ENCODE measurements around the gene CATSPERE.
"Not testable (repeated sequence)": the region's sequence is repeated elsewhere in the genome, so short reads cannot be mapped to it uniquely, and the experiment has no call there.

The CATSPERE gene

DNA sequence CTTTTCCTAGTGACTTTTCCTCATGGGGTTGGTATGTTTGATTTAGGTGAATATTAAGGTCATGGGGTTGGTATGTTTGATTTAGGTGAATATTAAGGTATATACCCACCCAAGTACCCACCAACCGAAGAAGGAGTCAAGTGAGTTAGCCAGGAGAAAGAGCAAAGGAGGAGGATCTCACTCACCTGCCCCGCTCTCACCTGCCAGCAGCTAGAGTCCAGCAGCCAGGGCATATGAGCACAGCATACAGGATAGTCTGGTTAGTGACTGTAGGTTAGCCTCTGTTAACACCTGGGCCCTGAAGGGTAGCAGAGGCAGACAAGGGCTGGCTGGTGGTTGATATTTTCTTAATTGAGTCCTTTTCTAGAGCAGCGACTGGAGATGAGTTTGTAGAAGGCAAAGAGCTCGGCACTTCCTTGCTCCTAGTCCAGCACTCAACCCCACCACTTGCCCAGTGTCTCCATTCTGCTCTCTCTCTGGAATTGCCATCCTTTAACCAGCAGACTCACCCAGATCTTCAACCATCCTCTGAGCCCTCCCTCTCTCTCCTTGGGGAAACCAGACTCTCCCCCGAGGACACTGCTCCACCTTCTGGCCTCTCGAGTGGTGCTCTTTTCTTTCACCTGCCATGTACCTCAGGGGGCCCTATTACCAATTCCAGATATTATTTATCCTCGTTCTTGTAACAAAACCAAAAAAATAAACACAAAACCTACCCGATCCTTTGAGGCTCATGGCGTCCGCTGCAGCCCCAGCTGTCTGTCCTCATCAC is 175.6 kb downstream of the CATSPERE start:
- DNase-seq (ENCODE audit: low read depth): no peak

DNA sequence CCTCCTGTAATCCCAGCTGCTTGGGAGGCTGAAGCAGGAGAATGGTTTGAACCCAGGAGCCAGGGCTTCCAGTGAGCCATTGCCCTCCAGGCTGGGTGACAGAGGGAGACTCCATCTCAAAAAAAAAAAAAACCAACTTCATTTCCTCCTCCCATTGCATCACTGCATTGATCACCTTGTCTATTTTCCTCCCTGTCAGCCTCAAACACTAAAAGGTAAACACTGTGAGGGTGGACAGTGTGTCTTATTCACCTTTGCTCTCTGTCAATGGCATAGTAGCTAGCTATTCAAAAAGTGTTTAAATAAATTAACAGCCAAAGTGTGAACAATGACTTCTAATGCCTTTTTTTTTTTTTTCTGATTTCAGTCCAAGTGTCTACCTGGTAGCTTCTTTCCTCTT is 178.5 kb downstream of the CATSPERE start:
- DNase-seq (ENCODE audit: low read depth): no peak

DNA sequence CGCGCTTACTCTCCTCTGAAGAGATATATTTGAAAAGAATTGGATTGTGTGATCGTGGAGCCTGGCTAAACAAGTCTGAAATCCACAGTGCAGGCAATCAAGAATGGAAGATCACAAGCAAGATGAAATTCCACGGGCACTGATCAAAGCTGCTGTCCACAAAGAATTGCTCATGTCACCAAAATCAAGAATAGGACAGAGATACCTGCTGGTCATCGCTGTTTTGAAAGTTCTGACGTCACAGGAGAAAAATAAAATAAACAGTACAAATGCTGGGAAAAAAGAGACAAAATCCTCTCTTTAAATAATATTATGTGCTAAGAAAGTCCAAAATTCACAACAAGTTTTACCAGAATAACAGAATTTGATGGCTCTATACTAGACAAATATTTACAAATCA is 179.8 kb downstream of the CATSPERE start:
- no peak for DNase-seq (ENCODE audit: low read depth)

DNA sequence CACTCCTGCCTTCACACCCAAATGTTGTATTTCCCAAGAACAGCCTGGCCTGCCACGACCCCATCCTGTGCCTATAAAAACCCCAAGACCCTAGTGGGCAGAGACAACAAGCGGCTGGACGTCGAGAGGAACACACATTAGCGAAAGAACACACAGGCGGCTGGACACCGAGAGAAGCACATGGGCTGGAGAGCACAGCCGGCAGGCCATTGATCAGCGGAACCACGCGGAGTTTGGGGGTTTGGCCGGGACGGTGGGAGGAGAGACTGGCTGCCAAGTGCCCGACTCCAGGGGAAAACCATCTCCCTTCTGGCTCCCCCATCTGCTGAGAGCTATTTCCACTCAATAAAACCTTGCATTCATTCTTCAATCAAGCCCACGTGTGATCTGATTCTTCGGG is 181.5 kb downstream of the CATSPERE start:
- DNase-seq (ENCODE audit: low read depth): no peak

DNA sequence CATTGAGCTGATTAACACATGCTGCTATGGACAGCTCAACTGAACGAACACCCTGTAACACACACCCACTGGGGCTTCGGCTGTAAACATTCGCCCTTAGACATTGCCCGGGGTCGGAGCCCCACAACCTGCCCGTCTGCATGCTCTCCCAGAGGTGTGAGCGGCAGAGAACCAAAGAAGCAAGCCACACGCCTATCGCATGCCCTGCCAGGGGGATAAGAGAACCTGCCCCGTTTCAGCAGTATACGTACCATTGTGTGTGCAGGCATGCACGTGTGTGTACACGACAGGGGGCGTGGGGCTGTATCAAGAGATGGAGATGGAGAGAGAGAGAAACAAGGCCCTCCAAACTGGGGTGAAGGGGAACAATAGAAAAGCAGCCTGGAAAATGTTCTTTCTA is 181.9 kb downstream of the CATSPERE start:
- no peak for DNase-seq (ENCODE audit: low read depth)

DNA sequence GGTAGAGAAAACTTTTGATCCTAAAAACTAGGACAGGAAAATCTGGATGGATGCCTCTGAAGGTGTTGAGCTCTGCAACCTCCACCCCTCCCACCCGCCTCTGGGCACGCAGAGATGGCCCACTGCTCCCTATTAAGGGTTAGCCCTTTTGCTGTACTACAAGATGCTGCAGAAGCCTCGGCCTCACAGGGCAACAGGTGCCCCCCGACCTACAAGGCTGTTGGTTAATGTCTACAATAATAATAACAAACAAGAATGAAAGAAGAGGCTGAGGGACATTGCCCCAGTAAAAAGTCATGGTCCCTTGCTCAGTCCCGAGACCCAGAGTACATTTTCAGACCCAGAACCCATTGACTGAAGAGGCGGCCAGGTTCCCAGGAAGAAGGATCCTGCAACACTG is 184.3 kb downstream of the CATSPERE start:
- DNase-seq (ENCODE audit: low read depth): no peak

DNA sequence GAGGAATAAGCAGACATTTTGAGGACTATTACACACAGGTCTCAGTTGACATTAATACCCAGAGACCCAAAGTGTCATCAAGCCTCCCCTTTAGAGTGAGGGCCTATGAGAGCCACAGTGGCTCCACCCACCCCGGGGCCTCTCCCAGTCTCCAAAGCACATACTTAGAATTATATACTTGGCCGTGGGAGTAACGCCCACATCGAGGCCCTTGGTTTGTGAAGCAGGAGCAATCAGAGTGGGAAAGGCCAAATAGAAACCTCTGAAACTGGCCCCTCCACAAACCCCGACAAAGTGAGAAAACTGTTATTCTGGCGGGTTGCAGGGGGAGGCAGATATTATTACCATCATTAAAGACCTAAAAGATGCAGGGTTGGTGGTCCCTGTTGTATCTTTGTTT is 184.8 kb downstream of the CATSPERE start:
- DNase-seq (ENCODE audit: low read depth): no peak

DNA sequence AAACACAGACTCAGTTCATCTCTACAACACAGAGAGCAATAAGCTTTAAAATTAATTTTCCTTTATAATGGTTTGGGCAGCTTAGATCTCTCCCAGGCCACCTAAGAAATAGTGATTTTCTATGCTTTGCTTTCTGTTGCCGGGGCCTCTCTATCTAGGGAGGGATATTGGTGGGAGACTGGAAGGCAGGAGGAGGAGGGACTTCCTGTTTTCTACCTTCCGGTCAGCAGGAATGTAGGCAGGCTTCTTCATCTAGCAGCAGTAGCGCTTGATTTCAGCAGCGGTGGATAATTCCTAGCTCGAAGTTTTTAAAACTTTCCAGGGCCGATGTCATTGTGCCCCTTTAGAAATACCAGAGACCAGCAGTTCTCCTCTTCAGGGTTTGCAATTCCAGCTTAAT is 186.7 kb downstream of the CATSPERE start:
- peak; percentile 9 for DNase-seq (ENCODE audit: low read depth)

DNA sequence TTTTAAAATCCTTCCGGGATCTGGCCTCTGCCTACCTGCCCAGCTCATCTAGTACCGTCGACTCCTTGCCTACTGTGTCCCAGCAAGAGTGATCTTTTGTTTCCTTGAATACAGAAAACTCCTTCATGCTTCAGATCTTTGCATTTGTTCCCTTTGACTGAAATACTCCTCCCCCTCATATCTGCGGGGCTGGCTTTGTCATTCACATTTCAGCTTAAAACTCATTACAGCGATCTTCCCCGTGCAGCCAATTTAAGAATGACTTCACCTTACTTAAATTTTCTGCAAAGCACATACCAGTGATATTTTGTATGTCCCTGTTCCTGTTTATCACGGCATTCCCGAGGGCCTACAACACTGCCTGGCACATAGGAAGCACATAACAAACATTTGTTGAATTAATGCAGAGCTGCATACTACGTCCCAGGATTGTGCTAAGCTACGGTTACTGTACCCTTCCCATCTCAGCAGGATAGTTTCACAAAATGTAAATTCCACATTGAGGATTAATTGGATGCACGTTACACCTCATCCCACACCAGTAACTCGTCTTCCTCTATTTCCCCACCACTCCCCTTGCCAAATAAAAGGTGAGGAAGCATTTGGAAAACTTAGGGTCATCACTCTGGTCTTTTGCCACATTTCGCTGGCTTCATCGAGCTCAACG is 191.0 kb downstream of the CATSPERE start:
- peak; percentile 35 for DNase-seq (ENCODE audit: low read depth)

DNA sequence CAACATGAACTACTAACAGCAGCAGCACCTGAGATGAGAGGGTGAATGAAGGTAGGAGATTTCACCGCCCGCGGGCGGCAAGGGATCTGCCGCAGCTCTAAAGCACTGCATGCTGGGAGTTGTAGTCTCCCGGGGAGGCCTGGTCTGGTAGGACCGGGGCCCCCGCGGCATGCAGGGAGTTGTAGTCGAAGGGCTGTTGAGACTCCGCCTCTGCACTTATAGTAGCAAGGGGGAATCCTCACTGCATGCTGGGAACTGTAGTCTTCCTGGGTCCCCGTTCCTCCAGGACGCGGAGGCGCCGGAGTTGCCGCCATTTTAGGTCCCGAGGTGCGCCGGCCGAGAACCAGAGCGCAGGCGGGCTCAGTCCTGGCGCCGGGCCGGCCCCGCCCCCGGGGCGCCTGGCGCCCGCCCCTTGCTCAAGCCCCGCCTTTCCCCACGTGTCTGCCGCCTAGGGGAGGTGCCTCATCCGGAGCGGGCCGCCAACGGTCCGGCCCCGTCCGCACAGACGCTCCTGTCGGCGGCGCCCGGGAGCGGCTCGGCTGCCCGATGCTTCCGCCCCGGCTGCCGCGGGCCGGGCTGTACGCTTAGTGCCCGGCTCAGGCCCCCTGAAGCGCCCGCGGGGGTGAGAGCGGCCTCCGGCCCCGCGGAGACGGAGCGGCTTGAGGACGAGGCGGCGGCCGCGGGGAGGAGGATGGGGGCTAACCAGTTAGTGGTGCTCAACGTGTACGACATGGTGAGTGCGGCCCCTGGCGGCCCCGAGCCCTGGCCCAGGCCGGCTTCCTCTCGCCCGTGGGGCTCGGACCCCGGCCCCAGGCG is 191.8 kb downstream of the CATSPERE start, which contains the start of gene DESI2:
TSS of gene DESI2 (plus strand) at position 504 of the 816 bp plus-strand sequence. CDS start at position 692, 188 bp downstream.
- DNase-seq (ENCODE audit: low read depth): peak; percentile 99

DNA sequence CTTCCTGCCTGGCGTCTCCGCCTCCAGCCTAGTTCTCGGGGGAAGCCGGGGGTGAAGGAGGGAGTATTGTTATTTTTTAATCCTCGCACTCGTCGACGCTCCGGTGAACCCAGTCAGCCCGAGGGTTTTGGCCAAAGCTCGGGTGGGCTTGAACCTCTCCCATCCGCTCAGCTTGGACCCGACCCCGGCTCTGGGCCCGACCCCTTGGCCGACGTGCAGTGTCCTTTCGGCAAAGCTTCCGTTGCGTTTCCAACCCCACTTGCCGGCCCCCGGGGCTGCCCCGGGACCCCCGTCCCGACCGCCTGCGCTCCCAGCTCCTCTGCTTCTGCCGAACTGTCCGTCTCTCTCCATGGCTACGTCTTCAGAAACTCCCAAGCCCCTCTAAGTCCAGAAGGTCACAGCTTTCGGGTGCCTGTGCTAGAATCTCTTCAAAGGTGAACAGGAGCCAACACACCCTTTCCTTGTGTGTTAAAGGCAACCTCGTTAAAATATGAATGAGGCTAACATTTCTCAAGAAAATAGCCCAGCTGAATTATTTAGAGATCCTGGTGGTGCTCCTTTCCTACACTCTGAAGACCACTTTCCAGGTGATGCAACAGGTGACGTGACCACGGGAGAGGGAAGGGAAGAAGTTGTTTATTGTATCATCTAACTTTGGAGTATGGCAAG is 192.5 kb downstream of the CATSPERE start:
- peak; percentile 29 for DNase-seq (ENCODE audit: low read depth)

DNA sequence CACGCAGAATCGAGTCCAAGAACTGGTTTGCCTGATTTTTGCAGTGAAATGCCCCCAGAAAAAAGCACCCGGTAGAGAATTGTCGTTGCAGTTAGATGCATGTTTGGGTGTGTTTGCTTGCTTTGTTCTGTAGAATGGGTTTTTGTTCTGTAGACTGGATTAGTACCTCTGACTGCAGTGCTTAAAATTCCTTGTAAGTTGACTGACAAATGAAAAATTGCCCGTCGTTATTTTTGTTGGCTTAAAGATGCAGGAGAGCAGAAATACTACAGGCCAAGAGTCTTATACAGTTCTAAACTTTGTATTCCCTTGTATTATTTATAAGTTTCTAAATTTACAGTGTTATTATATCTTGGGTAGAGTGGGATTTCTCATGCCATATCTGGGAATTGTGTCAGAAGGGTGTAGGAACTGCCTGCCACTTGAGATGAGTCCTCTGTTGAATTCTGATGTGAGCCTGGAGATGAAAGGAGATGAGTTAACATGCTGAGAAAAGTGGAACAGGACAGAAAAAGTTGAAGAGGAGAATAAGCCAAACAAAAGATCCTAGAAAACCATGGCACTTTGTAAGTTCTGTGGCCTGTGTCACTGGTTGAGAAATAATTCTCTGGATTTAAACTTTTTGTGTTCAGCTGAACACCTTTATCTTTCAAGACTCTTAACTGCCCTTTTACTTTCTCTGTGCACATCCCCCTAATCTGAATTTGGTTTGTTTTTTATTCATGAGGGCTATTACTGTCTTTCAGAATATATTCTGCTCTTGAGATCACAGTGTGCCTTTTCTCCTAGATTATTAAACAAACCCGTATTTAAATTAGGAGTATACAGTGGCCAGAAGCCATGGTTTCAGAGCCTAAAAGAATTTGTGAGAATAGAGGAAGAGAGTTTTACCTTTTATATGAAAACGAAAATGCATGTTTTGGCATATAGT is 193.3 kb downstream of the CATSPERE start:
- no peak for DNase-seq (ENCODE audit: low read depth)

DNA sequence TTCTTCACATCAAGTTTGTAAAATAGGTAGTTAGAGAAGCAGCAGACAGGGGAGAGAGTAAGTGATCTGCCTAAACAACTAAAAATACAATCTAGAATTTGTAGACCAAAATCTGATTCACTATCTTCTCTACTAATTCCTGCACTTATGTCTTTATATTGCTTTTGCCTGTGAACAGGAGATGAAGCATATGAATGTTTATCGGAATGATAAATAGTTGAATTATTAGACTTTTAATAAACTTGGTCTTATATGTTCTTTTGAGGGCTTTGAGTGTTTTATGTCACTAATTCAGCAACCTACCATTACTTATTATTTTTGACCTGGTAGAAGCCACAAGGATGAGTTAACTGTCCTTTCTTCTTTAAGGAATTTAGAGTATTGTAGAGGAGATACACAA is 194.1 kb downstream of the CATSPERE start:
- no peak for DNase-seq (ENCODE audit: low read depth)

DNA sequence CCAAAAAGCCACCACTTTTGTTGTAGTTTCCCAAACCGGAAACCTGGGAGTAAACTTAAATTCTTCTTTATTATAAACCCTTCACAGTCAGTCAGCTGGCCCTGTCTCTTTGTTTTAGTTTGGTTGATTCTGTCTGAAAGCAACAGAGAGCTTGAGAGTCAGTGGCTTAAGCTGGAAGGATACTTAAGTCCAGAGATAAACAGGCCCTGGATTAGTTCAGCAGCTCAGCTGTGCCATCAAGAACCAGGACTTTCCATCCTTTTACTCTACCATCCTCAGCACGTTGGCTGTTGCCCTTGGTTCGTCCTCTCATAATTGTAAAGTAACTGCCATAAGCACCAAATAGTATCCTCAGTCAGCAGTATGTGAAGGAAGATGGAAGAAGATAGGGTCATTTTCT is 196.3 kb downstream of the CATSPERE start:
- DNase-seq (ENCODE audit: low read depth): no peak

DNA sequence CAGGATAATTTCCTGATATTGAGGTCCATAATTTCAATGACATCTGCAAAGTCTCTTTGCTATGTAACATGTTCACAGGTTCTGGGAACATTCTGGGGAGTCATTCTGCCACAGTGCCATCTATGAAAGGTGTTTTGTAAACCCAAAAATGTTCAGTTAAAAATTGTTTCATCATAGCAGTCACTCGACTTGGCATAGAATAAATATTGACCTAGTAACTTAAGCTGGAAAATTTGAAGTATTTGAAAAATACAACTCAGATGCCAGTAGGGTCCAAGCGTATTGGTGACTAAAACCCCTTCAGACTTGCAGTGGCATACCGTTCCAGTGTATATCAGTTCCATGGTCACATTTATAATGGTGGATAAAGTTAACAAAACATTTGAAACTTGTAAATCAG is 198.6 kb downstream of the CATSPERE start:
- DNase-seq (ENCODE audit: low read depth): no peak

DNA sequence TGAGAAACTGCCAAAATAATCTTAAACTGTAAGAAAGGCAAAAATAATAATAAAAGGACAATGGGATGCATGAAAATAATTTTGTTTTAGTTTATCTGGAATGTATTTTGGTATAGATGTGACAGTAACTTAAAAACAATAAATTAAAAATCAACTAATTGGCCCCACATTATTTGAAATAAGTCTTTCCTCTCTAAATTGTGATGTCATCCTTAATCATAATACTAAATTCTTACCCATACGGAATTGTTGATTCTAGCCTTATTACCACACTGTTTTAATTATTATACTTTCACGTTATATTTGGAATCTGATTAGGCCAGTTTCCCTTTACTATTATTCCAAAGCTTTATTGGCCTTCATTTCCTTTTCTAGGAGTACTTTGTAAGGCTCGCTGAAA is 199.5 kb downstream of the CATSPERE start:
- no peak for DNase-seq (ENCODE audit: low read depth)

DNA sequence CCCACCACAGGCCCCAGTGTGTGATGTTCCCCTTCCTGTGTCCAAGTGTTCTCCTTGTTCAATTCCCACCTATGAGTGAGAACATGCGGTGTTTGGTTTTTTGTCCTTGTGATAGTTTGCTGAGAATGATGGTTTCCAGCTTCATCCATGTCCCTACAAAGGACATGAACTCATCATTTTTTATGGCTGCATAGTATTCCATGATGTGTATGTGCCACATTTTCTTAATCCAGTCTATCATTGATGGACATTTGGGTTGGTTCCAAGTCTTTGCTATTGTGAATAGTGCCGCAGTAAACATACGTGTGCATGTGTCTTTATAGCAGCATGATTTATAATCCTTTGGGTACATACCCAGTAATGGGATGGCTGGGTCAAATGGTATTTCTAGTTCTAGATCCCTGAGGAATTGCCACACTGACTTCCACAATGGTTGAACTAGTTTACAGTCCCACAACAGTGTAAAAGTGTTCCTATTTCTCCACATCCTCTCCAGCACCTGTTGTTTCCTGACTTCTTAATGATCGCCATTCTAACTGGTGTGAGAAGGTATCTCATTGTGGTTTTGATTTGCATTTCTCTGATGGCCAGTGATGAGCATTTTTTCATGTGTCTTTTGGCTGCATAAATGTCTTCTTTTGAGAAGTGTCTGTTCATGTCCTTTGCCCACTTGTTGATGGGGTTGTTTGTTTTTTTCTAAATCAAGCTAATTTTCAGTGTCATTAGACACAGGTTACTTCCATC is 200.7 kb downstream of the CATSPERE start:
- not testable (repeated sequence) for DNase-seq (ENCODE audit: low read depth)

DNA sequence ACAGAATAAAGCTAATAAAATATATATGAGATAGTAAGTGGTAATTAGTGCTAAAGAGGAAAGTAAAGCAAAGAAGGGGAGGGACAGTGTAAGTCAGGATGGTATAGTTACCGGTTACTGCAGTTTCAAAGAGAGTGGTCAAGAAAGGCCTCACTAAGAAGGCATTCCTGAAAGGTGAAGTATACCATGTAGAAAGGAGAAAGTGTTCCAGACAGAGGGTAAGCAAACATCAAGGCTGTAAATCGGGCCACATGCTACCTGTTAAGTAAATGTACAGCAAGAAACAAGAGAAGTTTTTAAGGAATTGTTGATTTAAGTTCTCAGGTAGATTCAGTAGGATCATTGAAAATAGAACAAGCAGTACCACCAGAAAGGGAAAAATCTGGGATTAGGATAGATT is 201.5 kb downstream of the CATSPERE start:
- DNase-seq (ENCODE audit: low read depth): no peak

DNA sequence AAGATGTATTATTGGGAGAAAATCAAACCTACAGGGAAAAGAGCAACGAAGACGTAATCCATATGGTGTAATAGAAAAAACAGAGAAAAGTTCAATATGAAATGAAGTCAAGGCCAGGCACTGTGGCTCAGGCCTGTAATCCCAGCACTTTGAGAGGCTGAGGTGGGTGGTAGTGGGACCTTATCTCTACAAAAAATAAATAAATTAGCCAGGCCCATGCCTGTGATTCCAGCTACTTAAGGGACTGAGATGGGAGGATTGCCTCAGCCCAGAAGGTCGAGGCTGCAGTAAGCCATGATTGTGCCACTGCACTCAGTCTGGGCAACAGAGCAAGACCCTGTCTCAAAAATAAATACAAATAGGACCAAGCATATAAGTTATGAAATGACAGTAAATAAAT is 203.3 kb downstream of the CATSPERE start:
- DNase-seq (ENCODE audit: low read depth): peak; percentile 24

DNA sequence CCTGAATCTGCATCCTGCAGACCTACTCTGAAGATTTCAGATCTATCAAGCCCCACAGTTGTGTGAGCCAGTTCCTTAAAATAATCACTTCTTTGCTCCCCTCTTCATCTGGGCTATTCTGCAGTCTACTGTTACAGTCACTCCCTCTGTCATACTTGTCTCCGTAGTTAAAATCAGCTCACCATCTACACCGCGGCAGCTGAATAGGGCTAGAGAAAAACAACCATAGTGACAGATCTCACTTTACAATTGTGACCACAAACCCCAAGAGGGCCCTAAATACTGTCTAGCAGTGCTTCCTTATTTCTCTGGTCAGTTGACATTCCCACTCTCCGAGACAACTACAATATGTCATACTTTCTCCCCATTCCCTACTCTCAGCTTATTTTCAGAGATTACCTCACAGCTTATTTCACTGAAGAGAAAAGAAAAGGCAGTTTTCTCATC is 204.7 kb downstream of the CATSPERE start:
- no peak for DNase-seq (ENCODE audit: low read depth)

All from amniotic epithelial cell (primary cell).